Measurements from ENCODE around the gene NEK9. TPM values are rescaled to one million over a fixed set of nuclear protein-coding genes. Genes with fewer than 3 reads are reported as not detected.

The NEK9 gene
- total RNA-seq, 1 experiment from 2014 or later: 56.5 TPM

DNA sequence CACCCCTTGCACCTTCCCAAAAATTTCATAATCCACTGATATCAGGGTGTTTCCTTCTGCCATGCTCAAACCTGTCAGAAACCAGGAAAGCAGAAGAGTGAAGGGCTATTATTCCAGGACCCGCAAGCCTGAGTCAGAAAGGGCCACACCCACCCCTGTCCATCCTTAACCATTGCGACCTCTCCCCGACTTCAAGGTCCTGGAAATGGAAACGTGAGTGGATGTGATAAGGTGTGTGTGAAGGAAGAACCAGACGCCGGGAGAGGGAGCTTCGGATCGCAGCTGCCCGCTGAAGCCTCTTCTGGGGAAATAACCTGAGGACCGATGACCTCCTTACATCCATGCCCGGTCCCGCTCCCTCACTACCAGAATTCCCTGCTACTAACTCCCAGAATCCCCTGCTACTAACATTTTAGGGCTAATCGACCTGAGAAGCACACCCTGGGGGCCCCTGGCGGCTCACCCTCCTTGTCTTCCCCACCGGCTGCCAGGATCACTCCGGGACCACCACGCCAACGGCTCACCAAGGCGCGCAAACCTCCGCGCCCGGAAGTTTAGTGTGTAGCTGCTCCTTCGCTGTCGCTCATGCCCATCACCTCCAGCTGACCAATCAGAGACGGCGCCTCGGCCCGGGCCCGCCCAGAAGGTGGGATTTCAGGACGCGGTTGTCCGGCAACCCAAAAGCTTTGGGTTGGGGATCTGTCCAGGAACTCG lies 63.2 kb downstream of the NEK9 start, which contains the start of gene ACYP1:
Gene ACYP1, minus strand, starts transcription at position 534 of the 714 bp plus-strand sequence. Its CDS starts 471 bp downstream, at position 63.
- peak; percentile 96 for DNase-seq
- no peak within 1 kb of the TSS for H4K8ac ChIP-seq (replicated peaks; ENCODE audit: insufficient read length, low read depth, low read length)
- H3K4ac ChIP-seq (ENCODE audit: low read depth, low read length): no peak within 1 kb of the TSS
- WGBS (ENCODE audit: extremely low coverage, insufficient read length, low lambda C conversion rate): no CpG with 5 or more reads among the region's 34 CpGs
- no peaks in the 10 kb centered on the region for H3K27me3 ChIP-seq (ENCODE audit: insufficient read depth, low read length)
- Mint-ChIP-seq H3K27ac (peak within 1 kb of the TSS; percentile 81 to 97 (median 91); a peak in 6 of 7 replicates), H3K36me3 (ENCODE audit: insufficient read depth in 1 of 3, low read depth in 3 of 3) (peaks cover 15 to 27% (median 25%) of the 10 kb centered on the region in 3 experiments), H3K4me1 (peaks cover 11% of the 10 kb centered on the region in 2 experiments; a peak in 3 of 4 replicates), H3K9me3 (peaks cover 9 to 10% of the 10 kb centered on the region in 2 experiments), H3K4me3 (peak within 1 kb of the TSS; percentile 97 to 98), H3K27me3 (ENCODE audit: low read depth) (no peaks in the 10 kb centered on the region; the same call in 1 of the 2 replicates)
- H2BK5ac ChIP-seq (ENCODE audit: insufficient read length, low read length): no peak within 1 kb of the TSS
- H4K20me1 ChIP-seq (ENCODE audit: control insufficient read depth, insufficient read depth, insufficient read length): no peaks in the 10 kb centered on the region
- H2BK20ac ChIP-seq (ENCODE audit: low read depth, low read length, poor library complexity, severe bottlenecking): no peak within 1 kb of the TSS
- peak within 1 kb of the TSS; percentile 72 for H3K9ac ChIP-seq (ENCODE audit: extremely low read depth, insufficient read length, low read length)
- TF ChIP-seq, protein P1, sequence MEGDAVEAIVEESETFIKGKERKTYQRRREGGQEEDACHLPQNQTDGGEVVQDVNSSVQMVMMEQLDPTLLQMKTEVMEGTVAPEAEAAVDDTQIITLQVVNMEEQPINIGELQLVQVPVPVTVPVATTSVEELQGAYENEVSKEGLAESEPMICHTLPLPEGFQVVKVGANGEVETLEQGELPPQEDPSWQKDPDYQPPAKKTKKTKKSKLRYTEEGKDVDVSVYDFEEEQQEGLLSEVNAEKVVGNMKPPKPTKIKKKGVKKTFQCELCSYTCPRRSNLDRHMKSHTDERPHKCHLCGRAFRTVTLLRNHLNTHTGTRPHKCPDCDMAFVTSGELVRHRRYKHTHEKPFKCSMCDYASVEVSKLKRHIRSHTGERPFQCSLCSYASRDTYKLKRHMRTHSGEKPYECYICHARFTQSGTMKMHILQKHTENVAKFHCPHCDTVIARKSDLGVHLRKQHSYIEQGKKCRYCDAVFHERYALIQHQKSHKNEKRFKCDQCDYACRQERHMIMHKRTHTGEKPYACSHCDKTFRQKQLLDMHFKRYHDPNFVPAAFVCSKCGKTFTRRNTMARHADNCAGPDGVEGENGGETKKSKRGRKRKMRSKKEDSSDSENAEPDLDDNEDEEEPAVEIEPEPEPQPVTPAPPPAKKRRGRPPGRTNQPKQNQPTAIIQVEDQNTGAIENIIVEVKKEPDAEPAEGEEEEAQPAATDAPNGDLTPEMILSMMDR (conservative IDR thresholded peaks at IDR 0.05): no peak; the same call in 2 of the 3 replicates
- no peak within 1 kb of the TSS for H2BK120ac ChIP-seq (ENCODE audit: low read depth, low read length, poor library complexity, severe bottlenecking)
- no peak within 1 kb of the TSS for H3K23ac ChIP-seq (ENCODE audit: insufficient read length, low read depth, low read length)
- H3K9me3 ChIP-seq (ENCODE audit: control insufficient read depth, low read depth, low read length): no peaks in the 10 kb centered on the region
- peaks cover 1% of the 10 kb centered on the region; the same call in 1 of the 2 replicates for H3K79me2 ChIP-seq (ENCODE audit: insufficient read depth, low read length)
- no peaks in the 10 kb centered on the region for H3K79me1 ChIP-seq (ENCODE audit: insufficient read depth, low read depth, low read length, poor library complexity, severe bottlenecking)
- H3K23me2 ChIP-seq (ENCODE audit: insufficient read length, low read depth, low read length, poor library complexity, severe bottlenecking): peaks cover 8% of the 10 kb centered on the region
- no peak within 1 kb of the TSS for H2AFZ ChIP-seq (ENCODE audit: low read length)
- no peak within 1 kb of the TSS for H2BK15ac ChIP-seq (ENCODE audit: low read depth, low read length)
- no peak within 1 kb of the TSS for H4K5ac ChIP-seq (ENCODE audit: insufficient read length, low read depth, low read length)
- no peak within 1 kb of the TSS for H2BK12ac ChIP-seq (ENCODE audit: insufficient read length, low read depth, low read length)
- H2AK5ac ChIP-seq (ENCODE audit: insufficient read length, low read length): no peak within 1 kb of the TSS
- no peaks in the 10 kb centered on the region for H3K4me1 ChIP-seq (ENCODE audit: insufficient read depth, low read length)
- H3K4me2 ChIP-seq (ENCODE audit: insufficient read depth, insufficient read length, low read length): peak within 1 kb of the TSS; percentile 72
- H3K18ac ChIP-seq (ENCODE audit: insufficient read length, low read depth, low read length): no peak within 1 kb of the TSS
- no peak within 1 kb of the TSS for H3T11ph ChIP-seq (ENCODE audit: low read length)
- no peak within 1 kb of the TSS for H3K14ac ChIP-seq (ENCODE audit: insufficient read depth, low read length)
- H3K56ac ChIP-seq (ENCODE audit: insufficient read length, low read depth, low read length): no peak within 1 kb of the TSS
- H3K27ac ChIP-seq (ENCODE audit: insufficient read length, low read depth, low read length): no peak within 1 kb of the TSS
- no peak within 1 kb of the TSS for H4K91ac ChIP-seq (ENCODE audit: insufficient read length, low read depth, low read length)
